ENCODE results near the gene MED13.
"Not testable (repeated sequence)": the region's sequence is repeated elsewhere in the genome, so short reads cannot be mapped to it uniquely, and the experiment has no call there.

Gene MED13

DNA sequence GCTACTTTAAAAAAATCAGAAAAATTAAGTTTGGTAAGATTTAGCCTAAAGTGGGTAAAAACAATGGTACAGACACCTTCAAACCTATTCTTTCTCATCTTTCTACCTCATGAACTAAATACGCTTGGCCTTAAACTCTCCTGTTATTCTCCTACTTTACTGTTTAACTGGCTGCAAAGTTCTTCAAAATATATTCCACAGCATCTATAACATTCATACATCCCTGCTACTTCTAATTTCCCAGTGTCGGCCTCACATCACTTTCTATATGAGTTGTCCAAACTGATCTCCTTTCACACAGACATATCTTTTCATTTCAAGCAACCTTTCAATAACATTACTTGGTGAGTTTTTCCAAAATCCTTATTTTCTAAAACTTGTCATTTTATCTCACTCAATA, 64.0 kb downstream of the MED13 start:
- TF ChIP-seq, protein P1, sequence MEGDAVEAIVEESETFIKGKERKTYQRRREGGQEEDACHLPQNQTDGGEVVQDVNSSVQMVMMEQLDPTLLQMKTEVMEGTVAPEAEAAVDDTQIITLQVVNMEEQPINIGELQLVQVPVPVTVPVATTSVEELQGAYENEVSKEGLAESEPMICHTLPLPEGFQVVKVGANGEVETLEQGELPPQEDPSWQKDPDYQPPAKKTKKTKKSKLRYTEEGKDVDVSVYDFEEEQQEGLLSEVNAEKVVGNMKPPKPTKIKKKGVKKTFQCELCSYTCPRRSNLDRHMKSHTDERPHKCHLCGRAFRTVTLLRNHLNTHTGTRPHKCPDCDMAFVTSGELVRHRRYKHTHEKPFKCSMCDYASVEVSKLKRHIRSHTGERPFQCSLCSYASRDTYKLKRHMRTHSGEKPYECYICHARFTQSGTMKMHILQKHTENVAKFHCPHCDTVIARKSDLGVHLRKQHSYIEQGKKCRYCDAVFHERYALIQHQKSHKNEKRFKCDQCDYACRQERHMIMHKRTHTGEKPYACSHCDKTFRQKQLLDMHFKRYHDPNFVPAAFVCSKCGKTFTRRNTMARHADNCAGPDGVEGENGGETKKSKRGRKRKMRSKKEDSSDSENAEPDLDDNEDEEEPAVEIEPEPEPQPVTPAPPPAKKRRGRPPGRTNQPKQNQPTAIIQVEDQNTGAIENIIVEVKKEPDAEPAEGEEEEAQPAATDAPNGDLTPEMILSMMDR (IDR thresholded peaks at IDR 0.05; ENCODE audit: control insufficient read depth, extremely low read depth, insufficient read depth) = no peak
- DNase-seq (ENCODE audit: low read depth) = no peak
- H3K4me3 ChIP-seq (ENCODE audit: low read depth, low read length) = no peak overlapping the region

DNA sequence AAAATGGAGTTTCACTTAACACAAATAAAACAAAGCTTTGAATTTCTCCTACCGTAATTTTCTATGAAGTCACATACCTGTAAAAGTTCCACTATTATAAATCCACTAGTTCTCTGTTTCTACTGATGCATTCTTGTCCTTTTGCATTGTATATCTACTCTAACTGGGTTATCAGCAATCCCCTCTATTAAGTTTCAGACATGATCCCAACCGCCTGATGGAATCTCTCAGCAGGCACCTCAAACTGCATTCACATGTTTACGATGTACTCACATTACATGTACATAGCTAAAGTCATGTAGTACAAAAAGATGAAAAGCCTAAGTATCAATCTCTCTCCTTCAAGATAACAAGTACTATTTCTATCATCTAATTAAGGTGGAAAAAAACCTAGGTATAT, 64.9 kb downstream of the MED13 start:
- TF ChIP-seq, protein P1 (IDR thresholded peaks at IDR 0.05; ENCODE audit: control insufficient read depth, extremely low read depth, insufficient read depth) = no peak
- no peak overlapping the region for H3K4me3 ChIP-seq (ENCODE audit: low read depth, low read length)
- DNase-seq (ENCODE audit: low read depth) = no peak

DNA sequence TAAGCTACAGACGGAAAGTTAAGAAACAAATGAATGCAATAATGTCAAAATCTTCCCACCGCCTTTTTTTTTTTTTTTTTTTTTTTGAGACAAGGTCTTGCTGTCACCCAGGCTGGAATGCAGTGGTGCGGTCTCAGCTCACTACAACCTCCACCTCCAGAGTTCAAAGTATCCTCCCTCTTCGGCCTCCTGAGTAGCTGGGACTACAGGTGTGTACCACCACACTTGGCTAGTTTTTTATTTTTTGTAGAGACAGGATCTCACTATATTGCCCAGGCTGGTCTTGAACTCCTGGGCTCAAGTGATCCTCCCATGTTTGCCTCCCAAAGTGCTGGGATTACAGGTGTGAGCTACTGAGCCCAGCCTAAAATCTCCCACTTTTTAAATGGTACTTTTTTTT, 66.5 kb downstream of the MED13 start:
- not testable (repeated sequence) for DNase-seq (ENCODE audit: low read depth); H3K4me3 ChIP-seq (ENCODE audit: low read depth, low read length)

DNA sequence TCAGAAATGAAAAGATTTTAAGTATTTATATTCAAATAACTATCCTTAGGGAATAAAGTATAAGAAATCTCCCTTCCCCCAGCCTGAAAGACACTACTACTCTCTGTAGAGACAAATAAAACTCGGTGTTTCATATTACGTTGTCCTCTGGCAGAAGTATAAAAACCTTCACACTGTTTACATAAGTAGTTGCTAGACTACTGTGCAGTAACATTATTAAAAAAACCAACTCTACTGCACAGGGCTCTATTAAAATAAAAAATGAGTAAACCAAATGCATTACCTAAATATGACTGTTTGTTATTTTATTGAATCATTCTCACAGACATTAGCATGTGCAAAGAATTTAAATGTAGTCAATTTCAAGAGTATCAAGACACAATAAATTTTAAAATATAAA, 67.4 kb downstream of the MED13 start:
- peak overlapping the region; percentile 26; the same call in 1 of the 2 replicates for H3K4me3 ChIP-seq (ENCODE audit: low read depth, low read length)
- TF ChIP-seq, protein P1 (IDR thresholded peaks at IDR 0.05; ENCODE audit: control insufficient read depth, extremely low read depth, insufficient read depth) = no peak
- DNase-seq (ENCODE audit: low read depth) = peak; percentile 76

- TF ChIP-seq, protein P1 (IDR thresholded peaks at IDR 0.05; ENCODE audit: control insufficient read depth, extremely low read depth, insufficient read depth) = no peak
- H3K4me3 ChIP-seq (ENCODE audit: low read depth, low read length) = peak overlapping the region; percentile 26; the same call in 1 of the 2 replicates
- no peak for DNase-seq (ENCODE audit: low read depth)
Observed at GRCh38 chr17:61996916-61997605, 68.0 kb downstream of the MED13 start.

DNA sequence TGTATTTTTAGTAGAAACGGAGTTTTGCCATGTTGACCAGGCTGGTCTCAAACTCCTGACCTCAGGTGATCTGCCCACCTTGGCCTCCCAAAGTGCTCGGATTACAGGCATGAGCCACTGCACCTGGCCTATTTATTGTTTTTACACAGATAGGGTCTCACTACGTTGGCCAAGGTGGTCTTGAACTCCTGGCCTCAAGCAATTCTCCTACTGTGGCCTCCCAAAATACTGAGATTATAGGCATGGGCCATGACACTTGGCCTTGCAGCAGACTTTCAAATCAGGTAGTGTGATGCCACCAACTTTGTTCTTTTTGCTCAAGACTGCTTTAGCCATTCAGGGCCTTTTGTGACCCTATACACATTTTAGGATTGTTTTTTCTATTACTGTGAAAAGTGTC, 75.6 kb downstream of the MED13 start:
- TF ChIP-seq, protein P1 (IDR thresholded peaks at IDR 0.05; ENCODE audit: control insufficient read depth, extremely low read depth, insufficient read depth) = no peak
- no peak overlapping the region for H3K4me3 ChIP-seq (ENCODE audit: low read depth, low read length)

DNA sequence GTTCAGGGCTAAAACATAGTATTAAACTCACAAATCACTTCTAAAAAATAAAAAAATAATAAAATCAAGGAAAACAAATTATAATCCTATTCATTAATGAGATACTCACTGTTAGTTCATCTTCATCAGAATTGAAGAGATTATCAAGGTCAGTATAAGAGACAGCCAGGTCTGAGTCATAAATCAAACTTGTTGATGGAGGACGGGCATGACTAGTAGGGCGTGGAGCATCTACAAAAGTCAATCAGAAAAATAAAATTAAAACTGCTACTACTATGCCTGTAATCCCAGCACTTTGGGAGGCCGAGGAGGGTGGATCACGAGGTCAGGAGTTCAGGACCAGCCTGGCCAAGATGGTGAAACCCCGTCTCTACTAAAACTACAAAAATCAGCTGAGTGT, 78.2 kb downstream of the MED13 start:
- TF ChIP-seq, protein P1 (IDR thresholded peaks at IDR 0.05; ENCODE audit: control insufficient read depth, extremely low read depth, insufficient read depth) = no peak
- H3K4me3 ChIP-seq (ENCODE audit: low read depth, low read length) = no peak overlapping the region
- DNase-seq (ENCODE audit: low read depth) = no peak

More for the DNA sequence above, 75.6 kb downstream of the MED13 start:
- DNase-seq (ENCODE audit: low read depth) = no peak
